Esophagus muscularis mucosa (tissue), 3 donors: Measurements from ENCODE around the gene CAMK2N1.

ENCODE experiments used
- POLR2A ChIP-seq: fragments of 450-650 bp; IDR thresholded peaks from one replicate; pipeline ENCODE4 v1.6.1; 2017; ENCODE audit warnings: antibody characterized with exemption, moderate library complexity, mild to moderate bottlenecking, low read depth
- POLR2AphosphoS5 ChIP-seq, 2 donors: sonication (generic); formaldehyde crosslinking; IDR thresholded peaks; one replicate each; pipeline ENCODE4 v1.6.1; 2017; ENCODE audit warnings: antibody characterized with exemption in 2 of 2
- TF ChIP-seq, protein P1 (sequence below), 3 experiments: fragments of 200-600 bp in 2 of 3; fragments of 450-650 bp in 1 of 3; sonication (generic) in 2 of 3; IDR thresholded peaks; one replicate each; pipeline ENCODE4 v1.5.1; 2017 to 2019; ENCODE audit warnings: antibody characterized with exemption in 3 of 3, mild to moderate bottlenecking in 2 of 3, moderate library complexity in 1 of 3

DNA sequence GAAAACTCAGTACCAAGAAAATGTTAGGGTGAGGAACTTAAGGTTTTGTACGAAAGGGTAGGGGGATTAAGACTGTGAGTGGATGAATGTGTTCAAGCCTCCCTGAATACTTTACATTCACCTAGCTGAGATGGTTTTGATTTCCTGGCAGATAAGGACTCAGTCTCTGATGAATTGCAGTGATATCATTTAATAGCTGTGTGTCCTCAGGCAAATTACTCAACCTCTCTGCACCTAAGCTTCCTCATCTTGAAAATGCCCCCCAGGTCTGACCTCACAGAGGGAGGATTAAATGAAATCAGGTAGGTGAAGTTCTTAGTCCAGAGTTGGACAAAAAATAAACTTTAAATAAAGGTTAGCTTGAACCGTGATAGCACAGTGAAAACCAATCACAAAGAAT is 48.4 kb downstream of the CAMK2N1 start:
- TF ChIP-seq POLR2A: no peak
- TF ChIP-seq, protein P1, sequence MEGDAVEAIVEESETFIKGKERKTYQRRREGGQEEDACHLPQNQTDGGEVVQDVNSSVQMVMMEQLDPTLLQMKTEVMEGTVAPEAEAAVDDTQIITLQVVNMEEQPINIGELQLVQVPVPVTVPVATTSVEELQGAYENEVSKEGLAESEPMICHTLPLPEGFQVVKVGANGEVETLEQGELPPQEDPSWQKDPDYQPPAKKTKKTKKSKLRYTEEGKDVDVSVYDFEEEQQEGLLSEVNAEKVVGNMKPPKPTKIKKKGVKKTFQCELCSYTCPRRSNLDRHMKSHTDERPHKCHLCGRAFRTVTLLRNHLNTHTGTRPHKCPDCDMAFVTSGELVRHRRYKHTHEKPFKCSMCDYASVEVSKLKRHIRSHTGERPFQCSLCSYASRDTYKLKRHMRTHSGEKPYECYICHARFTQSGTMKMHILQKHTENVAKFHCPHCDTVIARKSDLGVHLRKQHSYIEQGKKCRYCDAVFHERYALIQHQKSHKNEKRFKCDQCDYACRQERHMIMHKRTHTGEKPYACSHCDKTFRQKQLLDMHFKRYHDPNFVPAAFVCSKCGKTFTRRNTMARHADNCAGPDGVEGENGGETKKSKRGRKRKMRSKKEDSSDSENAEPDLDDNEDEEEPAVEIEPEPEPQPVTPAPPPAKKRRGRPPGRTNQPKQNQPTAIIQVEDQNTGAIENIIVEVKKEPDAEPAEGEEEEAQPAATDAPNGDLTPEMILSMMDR (IDR thresholded peaks at IDR 0.05): no peak
- TF ChIP-seq POLR2AphosphoS5 (IDR thresholded peaks at IDR 0.05): no peak
